Renal cortical epithelial cell (primary cell): Measurements from ENCODE around the gene ACSS1. TPM values are rescaled to one million over a fixed set of nuclear protein-coding genes. Genes with fewer than 3 reads are reported as not detected.
A peak's percentile ranks its signal among the peaks of the same experiment; 100 is the strongest.
"Not testable (repeated sequence)": the region's sequence is repeated elsewhere in the genome, so short reads cannot be mapped to it uniquely, and the experiment has no call there.

Experiments used
- DNase-seq: peaks from one replicate; pipeline ENCODE4 v3.0.0-alpha.2; 2011; ENCODE audit warnings: low read depth
- total RNA-seq: library from RNA; depleted of rRNA; stranded (reverse); fragments of >200 nt; gene quantifications from 2 replicates; pipeline ENCODE4 v1.2.3, GENCODE V29; 2014

ACSS1 gene
- total RNA-seq, 1 donor from 2014 or later: 11.8 TPM

GRCh38 chr20:25011831-25012241 lies 46.1 kb downstream of the ACSS1 start:
- DNase-seq: no peak

DNA sequence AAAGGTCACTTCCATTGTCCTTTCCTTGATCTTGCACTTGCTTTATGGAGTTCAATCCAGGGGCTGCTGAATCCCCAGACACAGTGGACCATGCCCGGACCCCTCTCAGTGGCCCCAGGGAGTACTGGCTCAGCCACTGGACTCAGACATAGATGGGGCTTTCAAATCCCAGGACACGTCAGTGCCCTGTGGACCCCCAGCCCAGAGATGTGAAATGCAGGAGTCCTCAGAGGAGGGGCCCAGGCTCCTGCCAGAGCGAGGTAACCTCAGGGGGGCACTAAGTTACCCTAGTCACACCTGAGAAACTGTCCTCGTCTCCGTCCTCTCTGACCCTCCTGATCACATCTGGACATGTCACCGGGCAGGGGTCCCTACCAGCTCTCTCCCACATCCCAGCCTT lies 46.7 kb downstream of the ACSS1 start:
- no peak for DNase-seq

DNA sequence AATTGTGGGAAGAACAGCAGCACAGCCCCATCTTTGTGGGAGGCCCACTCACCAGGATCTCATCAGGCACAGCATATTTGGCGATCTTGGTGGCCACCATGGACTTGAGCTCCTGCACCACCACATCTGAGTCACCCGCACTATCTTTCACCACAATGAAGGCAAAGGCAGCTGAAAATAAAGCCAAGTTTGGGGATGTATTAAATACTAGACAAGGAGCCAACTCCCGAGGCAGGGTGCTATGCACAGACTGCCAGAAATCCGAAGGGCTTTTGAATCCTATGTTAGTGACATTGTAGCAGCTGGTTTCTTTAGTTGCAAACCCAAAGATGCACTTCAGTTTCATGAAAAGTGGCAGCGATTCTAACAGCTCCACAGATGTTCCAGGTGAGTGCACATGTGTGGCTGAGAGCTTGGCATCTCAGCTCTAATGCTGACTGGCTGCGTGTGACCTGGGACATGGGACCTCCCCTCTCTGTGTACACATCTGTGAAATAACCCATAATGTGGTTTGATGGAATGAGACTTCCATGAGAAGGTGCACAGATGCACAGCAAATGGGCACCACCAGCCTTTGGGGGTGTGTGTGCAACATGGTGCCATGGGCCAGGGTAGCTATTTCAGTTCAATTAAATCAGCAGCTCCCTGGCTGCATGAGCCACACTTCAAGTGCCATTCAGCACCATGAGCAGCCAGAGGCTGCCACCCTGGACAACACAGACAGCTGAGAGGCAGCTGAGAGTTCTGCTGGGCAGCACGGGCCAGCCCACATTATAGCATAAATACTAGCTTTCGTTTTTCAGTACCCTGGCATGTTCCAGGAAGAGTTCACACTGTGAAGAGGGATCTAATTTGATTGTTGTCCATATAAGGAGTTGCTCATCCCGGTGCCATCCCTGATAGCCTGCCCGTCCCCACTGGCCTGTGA lies 48.5 kb downstream of the ACSS1 start:
- DNase-seq: no peak

DNA sequence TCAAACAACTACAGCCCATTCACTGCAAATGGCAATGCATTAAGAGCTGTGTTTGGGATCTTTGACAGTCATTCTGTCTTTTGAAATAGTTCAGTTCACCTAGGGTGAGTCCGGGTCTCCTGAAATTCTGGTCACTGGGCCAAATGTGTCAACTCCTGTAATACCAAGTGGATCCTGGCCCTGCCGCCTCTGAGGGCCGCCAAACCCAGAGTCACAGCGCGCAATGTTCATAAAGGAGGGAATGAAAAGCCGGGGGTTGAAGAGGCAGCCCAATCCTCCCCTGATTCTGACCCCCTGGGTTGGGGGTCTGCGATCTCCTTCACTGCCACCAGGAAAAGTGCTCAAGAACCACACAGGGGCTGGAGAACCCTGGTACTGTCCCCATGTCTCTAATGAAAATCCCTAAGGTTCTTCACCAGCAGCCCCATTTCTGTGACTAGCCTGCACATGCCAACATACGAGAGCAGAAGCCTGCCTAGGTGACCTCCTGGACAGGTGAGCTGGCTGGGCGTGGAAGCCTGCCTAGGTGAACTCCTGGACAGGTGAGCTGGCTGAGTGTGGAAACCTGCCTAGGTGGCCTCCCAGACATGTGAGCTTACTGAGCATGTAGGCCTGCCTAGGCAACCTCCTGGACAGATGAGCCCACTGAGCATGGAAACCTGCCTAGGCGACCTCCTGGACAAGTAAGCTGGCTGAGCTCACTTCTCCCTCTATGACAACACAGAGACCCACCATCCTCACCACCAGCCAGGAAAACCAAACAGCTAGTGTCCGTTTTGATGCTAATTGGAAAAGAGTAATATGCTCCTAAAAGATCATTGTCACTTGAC lies 49.3 kb downstream of the ACSS1 start:
- DNase-seq: no peak

GRCh38 chr20:25007491-25008305 lies 50.2 kb downstream of the ACSS1 start:
- DNase-seq: no peak

GRCh38 chr20:25006431-25007167 lies 51.3 kb downstream of the ACSS1 start:
- DNase-seq: no peak

DNA sequence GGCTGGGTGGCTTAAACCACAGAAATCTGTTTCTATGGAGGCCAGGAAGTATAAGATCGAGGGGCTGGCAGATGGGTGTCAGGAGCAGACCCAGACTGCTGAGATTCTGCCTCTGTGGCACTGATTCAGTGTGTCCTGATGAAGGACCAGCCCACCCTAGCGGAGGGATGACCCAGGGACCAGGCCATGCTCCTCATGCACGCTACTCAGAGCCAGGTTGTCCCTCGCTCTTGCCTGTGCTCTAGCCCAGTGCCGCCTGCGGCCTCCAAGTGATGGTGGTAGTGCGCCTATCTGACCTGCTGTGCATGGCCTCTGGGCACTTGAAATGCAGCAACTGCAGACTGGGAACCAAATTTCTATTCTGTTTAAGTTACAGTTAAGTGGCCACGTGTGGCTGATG lies 52.3 kb downstream of the ACSS1 start:
- no peak for DNase-seq

- peak; percentile 85 for DNase-seq
Measured at GRCh38 chr20:25005220-25005619, 52.7 kb downstream of the ACSS1 start.

DNA sequence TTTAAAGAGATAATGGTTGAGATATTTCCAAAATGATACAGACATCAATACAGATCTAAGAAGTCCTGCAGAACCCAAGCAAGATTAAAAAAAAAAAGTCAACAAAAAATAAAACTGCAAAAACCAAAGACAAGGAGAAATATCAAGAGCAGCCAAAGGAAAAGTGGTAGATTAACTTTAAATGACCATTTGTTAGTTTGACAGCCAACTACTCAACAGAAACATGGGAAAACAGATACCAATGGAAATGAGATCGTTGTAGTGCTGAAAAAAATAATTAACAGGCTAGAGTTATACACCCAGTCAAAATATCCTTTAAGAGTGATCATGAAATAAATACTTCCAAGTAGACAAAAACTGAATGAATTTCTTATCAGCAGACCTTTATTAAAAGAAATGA lies 54.9 kb downstream of the ACSS1 start:
- DNase-seq: no peak

- not testable (repeated sequence) for DNase-seq
Measured at GRCh38 chr20:25001323-25001722, 56.6 kb downstream of the ACSS1 start.

DNA sequence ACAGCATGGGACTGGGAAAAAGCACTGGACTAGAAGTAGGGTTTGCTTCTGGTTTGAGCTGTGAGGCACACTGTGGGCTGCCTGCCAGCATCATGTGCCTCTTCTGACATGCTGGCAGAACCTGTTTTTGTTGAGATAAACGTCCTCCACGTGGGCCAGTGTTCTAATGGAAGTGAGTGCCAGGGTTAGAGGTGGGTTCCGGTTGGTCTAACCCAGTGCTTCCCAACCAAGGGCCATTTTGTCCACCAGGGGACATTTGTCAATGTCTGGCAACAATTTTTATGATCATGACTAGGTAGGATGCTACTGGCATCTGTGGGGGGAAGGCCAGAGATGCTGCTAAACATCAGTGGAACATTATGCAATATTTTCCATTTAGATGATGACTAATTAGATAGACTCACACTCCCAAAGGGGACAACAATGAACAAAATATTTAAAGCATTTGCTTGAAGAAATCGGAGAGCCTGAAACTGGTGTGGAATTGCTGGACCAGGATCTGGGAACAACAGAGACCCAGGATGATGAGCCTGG lies 57.6 kb downstream of the ACSS1 start:
- DNase-seq: peak; percentile 91

DNA sequence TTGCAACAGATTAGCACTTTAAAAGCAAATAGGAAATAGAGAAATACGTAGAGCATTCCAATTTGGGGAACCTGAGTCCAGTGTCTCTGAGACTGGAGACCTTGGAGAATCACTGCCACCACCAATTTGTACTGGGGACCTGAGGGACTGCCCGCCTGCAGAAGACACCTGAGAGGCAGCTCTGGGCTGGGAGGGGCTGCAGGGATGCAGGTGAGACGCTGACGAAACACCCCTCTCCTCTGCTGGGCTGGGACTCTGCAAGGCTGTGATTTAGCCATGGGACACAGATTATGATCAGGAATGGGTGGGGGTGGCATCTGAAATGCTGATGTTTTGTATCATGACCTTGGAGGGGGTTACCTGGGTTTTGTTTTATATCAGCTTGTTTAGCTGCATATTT lies 58.4 kb downstream of the ACSS1 start:
- no peak for DNase-seq

DNA sequence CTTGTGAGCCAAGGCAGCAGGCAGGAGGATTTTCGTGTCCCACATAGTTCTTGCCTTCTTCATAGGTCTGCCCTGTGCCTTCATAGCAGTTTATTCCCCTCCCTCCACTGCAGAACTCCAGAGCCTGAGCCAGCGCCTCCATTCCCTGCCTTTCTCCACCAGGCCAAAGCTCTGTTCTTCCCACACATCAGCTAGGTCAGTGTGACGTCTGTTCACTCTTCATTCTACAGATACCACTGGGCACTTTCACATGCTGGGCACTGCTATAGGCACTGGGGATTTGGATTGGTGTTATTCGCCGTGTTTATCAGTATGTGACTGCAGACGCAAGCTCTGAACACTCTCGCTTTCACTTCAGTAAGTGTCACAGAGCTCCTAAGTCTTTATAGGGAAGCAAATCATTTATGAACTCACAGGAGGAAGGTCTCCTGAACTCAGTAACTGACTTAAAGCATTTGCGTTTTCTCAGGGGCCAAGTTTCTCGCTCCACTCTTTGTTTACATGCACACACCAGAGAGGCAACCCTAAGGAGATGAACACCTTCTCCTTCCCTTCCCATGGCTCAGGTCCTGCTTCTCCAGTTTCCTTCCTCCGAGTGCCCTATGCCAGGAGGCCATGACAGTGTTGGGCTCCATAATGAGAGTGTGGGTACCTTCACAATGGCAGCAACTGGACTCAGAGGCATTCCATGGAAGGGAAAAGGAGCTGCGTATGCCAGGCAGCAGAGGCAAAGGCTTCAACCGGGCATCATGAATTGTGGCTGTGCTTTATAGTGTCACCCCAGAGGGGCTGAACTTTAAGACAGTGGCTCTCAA lies 59.1 kb downstream of the ACSS1 start:
- DNase-seq: no peak

DNA sequence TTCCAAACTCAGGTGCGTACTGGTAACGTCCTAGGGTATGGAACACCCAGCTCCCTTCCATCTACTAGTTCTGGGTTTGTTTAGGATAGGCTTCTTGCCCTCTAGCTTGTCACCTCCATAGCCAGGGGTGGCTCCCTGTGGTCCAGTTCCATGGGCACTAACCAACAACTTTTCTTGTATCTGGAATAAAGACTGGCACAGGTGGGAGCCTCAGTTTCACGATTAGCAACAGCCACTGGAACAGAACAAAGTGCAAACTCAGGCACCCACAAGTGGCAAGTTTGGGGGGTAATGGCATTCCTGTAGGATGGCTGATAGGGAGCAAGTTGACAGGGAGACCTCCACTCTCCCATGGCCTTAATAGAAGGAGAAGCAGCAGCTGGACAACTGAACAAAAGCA lies 59.8 kb downstream of the ACSS1 start:
- DNase-seq: no peak

DNA sequence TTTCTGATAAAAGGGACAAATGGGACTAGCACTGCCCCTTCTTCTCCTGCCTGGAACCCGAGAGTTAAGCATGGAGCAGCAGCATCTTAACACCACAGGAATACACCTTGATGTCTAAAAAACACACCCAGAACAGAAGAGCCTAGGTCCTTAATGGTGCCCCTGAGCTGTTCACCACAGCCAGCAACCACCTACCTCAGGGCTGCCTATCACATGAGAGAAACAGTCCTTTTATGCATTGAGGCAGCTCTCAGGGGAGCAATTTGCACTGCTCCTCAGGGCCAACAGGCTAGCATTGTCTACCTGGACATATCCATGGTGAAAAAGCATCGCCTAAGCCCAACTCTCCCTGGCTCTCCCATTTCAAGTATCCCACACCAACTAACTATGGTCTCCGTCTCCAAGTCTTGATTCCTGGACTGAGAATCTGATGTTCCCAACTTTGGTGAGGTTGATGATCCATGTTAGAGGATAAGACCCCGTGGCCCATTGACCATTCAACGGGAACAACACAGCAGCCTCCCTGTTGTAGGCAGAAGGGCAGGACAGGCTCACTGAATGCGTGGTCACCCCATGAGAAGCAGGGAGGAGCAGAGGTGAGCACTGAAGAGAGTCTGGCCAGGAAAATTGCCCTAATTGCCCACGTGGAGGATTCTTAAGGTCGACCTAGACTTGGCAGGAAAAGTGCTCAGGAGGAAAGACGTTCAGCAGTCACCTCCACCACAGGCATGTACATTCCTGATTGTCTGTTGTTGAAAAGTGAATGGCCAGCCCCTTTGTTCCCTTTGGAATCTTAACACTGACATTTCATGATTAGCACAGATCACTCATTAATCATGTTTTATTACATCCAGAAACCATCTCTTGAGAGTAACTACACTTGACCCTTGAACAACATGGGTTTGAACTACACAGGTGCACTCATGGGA lies 61.2 kb downstream of the ACSS1 start:
- DNase-seq: peak; percentile 32

DNA sequence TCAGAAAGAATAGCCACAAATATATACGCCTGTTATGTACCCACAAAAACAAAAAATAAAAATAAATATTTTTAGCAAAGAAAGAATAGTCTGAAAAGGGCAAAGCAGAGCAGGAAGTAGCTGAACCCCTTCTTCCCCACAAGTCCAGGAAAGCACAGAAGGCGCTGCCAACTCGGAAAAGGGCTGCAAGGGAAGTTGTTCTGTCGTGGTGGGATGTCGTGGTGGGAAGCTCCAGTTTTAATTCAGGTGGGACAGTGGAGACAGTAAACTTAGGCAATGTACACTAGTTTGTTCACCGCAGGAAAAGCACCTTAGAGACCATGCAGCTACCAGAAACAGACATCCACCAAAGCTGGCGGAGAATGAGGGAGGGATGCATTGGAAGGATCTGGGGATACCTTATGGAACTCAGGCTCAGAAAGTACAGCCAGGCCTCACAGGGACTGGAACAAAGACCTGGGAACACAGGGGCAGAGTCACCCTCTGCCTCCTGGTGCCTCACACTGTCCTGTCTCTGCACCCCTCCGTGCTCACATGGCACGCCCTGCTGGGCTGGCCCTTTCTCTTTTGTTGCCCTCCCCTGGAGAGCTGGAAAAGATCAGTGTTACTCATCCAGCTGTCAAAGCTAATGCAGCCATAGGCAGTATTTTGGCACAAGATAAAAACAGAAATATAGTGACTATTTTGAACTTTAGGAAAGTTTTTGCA lies 62.0 kb downstream of the ACSS1 start:
- DNase-seq: no peak

DNA sequence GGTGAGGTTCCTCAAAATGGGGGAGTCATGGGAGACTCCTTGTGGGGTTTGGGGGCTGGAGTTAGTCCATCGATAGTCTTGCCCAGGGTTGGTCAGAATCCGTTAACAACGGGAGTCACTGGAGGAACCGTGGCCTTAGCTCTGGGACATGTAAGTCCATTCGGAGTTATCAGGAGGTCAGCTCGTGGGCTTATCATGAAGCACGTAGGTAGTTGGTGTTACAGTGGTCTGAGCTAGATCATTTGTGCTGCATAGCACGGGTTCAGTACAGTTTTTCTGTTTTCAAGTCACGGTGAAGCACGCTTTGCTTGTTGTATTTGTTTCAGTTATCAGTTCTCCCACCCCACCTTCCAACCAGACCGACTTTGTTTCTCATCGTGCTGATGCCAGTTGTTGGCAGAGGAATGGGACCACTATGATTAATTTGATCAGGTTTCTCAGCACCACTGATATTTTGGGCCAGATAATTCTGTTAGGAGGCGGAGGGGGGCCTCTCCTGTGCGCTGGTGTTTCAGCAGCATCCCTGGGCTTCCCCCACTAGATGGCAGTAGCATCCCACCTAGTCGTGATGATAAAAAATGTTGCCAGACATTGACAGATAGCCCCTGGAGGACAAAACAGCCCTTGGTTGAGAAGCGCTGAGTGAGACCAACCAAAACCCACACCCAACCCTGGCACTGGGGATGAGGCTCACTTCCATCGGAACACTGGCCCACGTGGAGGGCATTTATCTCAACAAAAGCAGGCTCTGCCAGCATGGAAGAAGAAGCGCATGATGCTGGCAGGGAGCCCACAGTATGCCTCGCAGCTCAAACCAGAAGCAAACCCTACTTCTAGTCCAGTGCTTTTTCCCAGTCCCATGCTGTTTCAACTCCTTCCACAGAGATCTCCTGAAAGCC lies 63.2 kb downstream of the ACSS1 start:
- peak; percentile 51 for DNase-seq

DNA sequence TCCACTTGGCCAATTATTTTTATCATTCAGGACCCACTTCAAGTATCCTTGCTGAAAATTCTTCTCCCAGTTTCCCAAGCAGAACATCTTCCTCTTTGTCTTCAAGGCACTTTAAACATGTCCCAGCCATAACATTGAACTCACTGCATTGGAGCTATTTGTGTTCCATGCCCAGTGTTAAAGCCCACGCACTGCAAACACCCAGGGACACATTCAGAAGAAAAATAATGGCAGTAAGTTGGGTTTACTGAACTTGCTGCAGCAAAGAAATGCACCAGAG lies 63.8 kb downstream of the ACSS1 start:
- no peak for DNase-seq
